ENCODE data around the gene GOLIM4.
"Not testable (repeated sequence)": the region's sequence is repeated elsewhere in the genome, so short reads cannot be mapped to it uniquely, and the experiment has no call there.

Gene GOLIM4, protein sequence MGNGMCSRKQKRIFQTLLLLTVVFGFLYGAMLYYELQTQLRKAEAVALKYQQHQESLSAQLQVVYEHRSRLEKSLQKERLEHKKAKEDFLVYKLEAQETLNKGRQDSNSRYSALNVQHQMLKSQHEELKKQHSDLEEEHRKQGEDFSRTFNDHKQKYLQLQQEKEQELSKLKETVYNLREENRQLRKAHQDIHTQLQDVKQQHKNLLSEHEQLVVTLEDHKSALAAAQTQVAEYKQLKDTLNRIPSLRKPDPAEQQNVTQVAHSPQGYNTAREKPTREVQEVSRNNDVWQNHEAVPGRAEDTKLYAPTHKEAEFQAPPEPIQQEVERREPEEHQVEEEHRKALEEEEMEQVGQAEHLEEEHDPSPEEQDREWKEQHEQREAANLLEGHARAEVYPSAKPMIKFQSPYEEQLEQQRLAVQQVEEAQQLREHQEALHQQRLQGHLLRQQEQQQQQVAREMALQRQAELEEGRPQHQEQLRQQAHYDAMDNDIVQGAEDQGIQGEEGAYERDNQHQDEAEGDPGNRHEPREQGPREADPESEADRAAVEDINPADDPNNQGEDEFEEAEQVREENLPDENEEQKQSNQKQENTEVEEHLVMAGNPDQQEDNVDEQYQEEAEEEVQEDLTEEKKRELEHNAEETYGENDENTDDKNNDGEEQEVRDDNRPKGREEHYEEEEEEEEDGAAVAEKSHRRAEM

DNA sequence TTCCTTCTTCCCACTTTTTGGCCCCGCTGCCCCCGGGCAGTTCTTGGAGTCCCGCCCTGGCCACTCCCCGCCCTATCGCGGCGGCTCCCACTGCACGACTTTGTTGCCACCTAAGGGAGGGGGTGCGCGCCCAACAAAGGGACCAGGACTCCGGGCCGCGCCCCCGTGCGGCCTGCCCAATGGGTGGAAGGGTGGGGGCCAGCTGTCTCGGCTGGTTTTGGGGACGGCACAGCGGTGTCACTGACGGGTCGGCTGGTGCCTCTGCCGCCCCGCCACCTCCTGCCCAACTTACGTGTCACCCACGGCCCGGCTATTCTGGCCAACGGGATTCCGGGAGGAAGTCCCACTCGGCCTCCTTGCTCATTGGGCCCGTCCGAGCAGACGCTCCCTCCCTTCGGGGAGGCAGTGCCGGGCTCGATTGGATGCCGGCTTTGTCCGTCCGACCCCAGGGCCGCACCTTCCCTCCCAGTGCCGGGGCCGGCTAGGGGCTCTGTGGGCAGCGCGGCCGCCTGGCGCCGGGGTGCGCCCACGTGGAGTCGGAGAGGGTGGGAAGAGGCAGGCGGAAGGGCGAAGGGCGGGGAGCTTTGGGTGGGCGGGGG is at the start of gene GOLIM4:
Gene GOLIM4 (minus strand): TSS at position 314 of the 599 bp plus-strand sequence. CDS start 639 bp downstream, outside the sequence.
- peak within 1 kb of the TSS; percentile 92 for H3K4me3 ChIP-seq (ENCODE audit: low read depth, low read length)
- TF ChIP-seq, protein P1, sequence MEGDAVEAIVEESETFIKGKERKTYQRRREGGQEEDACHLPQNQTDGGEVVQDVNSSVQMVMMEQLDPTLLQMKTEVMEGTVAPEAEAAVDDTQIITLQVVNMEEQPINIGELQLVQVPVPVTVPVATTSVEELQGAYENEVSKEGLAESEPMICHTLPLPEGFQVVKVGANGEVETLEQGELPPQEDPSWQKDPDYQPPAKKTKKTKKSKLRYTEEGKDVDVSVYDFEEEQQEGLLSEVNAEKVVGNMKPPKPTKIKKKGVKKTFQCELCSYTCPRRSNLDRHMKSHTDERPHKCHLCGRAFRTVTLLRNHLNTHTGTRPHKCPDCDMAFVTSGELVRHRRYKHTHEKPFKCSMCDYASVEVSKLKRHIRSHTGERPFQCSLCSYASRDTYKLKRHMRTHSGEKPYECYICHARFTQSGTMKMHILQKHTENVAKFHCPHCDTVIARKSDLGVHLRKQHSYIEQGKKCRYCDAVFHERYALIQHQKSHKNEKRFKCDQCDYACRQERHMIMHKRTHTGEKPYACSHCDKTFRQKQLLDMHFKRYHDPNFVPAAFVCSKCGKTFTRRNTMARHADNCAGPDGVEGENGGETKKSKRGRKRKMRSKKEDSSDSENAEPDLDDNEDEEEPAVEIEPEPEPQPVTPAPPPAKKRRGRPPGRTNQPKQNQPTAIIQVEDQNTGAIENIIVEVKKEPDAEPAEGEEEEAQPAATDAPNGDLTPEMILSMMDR (IDR thresholded peaks at IDR 0.05; ENCODE audit: low read depth, low read length): peak; percentile 1
- peak; percentile 99 for DNase-seq (ENCODE audit: low read depth, low spot score)
- in situ Hi-C loops (cut with HindIII; ENCODE audit: low sequenced_read_pairs): no loop called here

DNA sequence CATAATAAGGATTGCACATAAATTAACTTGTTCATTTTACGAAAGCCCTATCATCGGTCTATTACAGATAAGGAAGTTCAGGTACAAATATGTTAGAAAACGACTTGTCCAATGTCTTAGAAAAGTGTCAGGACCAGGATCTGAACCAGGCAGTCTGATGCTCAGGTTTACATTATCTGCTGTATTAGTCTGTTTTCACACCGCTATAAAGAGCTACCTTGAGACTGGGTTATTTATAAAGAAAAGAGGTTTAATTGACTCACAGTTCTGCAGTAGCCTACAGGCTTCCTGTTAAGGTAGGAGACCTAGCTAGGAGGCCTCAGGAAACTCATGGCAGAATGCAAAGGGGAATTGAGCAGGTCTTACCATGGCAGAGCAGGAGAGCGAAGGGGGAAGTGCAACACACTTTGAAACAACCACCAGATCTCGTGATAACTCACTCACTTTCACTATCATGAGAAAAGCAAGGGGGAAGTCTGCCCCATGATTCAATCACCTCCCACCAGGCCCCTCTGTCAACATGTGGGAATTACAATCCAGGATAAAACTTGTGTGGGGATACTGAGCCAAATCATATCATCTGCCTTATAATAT is 45.8 kb upstream of the GOLIM4 start:
- in situ Hi-C loops (cut with HindIII; ENCODE audit: low sequenced_read_pairs): no loop called here
- no peak for DNase-seq (ENCODE audit: low read depth, low spot score)
- TF ChIP-seq, protein P1 (IDR thresholded peaks at IDR 0.05; ENCODE audit: low read depth, low read length): no peak
- H3K4me3 ChIP-seq (ENCODE audit: low read depth, low read length): no peak overlapping the region

DNA sequence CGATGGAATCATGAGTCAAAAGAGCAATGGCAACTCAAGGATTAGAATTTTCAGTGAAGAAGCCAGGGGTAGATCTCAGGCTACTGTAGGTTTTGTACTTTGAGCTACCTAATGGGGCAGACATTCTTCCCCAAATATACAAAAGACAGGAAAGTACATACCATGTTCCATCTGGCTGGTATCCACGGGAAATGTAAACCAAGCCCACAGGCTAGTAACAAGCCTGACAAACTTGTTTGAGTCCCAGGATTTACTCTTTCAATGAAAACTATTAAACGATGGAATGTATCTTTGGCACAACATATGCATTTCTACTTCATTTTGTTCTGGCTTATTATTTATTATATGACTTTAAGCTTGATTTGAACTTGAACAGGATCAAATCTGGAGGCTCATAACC is 44.2 kb upstream of the GOLIM4 start:
- in situ Hi-C loops (cut with HindIII; ENCODE audit: low sequenced_read_pairs): no loop called here
- DNase-seq (ENCODE audit: low read depth, low spot score): no peak
- no peak overlapping the region for H3K4me3 ChIP-seq (ENCODE audit: low read depth, low read length)
- TF ChIP-seq, protein P1 (IDR thresholded peaks at IDR 0.05; ENCODE audit: low read depth, low read length): no peak

DNA sequence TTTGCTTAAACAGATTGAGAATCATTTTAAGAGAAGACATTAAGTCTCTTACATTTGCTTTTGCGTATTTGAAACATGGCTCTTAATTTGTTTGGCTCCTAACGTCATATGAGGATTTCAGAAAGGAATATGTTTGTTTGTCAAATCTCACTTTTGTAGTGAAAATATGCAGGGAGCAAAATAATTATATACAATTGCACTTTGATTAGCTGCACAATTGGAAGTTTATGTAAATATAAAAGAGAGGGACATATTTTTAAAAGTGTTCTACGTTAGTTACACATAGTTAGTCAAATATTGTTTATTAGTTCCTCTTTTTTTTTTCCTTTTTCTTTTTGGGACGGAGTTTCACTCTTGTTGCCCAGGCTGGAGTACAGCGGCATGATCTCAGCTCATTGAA is 42.7 kb upstream of the GOLIM4 start:
- no peak overlapping the region for H3K4me3 ChIP-seq (ENCODE audit: low read depth, low read length)
- no peak for DNase-seq (ENCODE audit: low read depth, low spot score)
- in situ Hi-C loops (cut with HindIII; ENCODE audit: low sequenced_read_pairs): no loop called here
- TF ChIP-seq, protein P1 (IDR thresholded peaks at IDR 0.05; ENCODE audit: low read depth, low read length): no peak

DNA sequence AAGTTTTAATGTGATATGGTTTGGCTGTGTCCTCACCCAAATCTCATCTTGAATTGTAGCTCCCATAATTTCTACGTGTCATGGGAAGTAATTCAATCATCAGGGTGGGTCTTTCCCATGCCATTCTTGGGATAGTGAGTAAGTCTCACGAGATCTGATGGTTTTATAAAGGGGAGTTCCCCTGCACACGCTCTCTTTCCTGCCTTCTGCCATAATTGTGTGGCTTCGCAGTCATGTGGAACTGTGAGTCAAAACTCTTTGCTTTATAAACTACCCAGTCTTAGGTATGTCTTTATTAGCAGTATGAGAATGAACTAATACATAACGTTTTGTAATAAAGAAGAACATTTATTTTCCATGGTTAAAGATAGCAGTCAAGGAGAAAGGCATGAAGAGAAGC is 39.2 kb upstream of the GOLIM4 start:
- TF ChIP-seq, protein P1 (IDR thresholded peaks at IDR 0.05; ENCODE audit: low read depth, low read length): no peak
- no peak for DNase-seq (ENCODE audit: low read depth, low spot score)
- no peak overlapping the region for H3K4me3 ChIP-seq (ENCODE audit: low read depth, low read length)
- in situ Hi-C loops (cut with HindIII; ENCODE audit: low sequenced_read_pairs): no loop called here

DNA sequence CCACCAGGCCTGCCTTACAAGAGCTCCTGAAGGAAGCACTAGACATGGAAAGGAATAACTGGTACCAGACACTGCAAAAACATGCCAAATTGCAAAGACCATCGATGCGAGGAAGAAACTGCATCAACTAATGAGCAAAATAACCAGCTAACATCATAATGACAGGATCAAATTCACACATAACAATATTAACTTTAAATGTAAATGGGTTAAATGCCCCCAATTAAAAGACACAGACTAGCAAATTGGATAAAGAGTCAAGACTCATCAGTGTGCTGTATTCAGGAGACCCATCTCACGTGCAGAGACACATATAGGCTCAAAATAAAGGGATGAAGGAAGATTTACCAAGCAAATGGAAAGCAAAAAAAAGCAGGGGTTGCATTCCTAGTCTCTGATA is 34.5 kb upstream of the GOLIM4 start:
- H3K4me3 ChIP-seq (ENCODE audit: low read depth, low read length); in situ Hi-C loops (cut with HindIII; ENCODE audit: low sequenced_read_pairs); DNase-seq (ENCODE audit: low read depth, low spot score): not testable (repeated sequence)

DNA sequence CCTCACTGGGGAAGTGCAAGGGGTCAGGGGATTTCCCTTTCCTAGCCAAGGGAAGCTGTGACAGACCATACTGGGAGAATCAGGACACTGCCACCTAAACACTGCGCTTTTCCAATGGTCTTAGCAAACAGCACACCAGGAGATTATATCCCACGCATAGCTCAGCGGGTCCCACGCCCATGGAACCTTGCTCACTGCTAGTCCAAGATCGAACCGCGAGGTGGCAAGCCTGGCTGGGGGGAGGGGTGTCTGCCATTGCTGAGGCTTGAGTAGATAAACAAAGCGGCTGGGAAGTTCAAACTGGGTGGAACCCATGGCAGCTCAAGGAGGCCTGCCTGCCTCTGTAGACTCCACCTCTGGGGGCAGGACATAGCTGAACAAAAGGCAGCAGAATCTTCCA is 32.7 kb upstream of the GOLIM4 start:
- in situ Hi-C loops (cut with HindIII; ENCODE audit: low sequenced_read_pairs); DNase-seq (ENCODE audit: low read depth, low spot score); H3K4me3 ChIP-seq (ENCODE audit: low read depth, low read length): not testable (repeated sequence)
